Sigmoid colon (tissue), 4 donors: ENCODE data around the gene LDLRAD4.

ENCODE experiments used
- EP300 ChIP-seq, 4 donors: sonication (generic); formaldehyde crosslinking; IDR thresholded peaks; one replicate each; pipeline ENCODE4 v1.6.1; 2017; ENCODE audit warnings: antibody characterized with exemption in 4 of 4
- POLR2A ChIP-seq, 2 donors: fragments of 450-650 bp; IDR thresholded peaks; one replicate each; pipeline ENCODE4 v1.6.1; 2016; ENCODE audit warnings: antibody characterized with exemption in 2 of 2, mild to moderate bottlenecking in 2 of 2, moderate library complexity in 2 of 2
- TF ChIP-seq, protein P1 (sequence below), 4 experiments: fragments of 450-650 bp in 3 of 4; fragments of 200-600 bp in 1 of 4; IDR thresholded peaks; one replicate each; pipeline ENCODE4 v1.5.1; 2016 to 2019; ENCODE audit warnings: antibody characterized with exemption in 4 of 4, mild to moderate bottlenecking in 3 of 4, moderate library complexity in 2 of 4

DNA sequence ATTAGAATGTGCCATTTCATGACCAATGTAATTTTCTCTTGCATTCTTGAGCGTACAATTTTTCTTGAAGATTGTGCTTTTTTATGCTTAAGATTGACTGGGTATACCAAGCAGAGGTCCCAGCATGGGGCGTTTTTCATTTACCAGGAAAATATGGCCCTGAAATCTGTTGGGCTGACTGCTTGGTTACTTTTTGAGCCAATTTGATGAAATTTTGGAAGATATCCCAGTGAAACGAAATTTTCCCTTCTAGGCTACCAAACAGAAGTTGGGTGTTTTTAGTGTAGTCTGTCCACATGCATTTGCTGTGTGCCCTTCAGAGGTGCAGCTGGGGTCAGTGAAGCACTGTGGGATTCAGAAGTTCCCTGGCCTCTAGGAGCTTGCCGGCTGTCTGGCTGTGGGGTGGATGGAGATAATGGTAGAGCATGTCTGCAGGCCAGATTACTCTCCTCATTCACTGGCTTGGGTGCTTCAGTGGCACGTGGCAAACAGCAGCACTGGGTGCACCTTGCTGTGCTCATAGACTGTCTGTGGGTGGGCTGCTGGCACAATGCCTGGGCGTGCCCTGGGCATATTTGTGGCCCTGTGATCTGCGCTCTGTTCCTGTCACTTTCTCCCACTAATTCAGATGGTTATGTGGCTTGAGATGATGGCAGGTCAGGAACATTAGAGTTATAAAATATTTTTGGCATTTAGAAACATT lies 73.3 kb downstream of the LDLRAD4 start:
- TF ChIP-seq, protein P1, sequence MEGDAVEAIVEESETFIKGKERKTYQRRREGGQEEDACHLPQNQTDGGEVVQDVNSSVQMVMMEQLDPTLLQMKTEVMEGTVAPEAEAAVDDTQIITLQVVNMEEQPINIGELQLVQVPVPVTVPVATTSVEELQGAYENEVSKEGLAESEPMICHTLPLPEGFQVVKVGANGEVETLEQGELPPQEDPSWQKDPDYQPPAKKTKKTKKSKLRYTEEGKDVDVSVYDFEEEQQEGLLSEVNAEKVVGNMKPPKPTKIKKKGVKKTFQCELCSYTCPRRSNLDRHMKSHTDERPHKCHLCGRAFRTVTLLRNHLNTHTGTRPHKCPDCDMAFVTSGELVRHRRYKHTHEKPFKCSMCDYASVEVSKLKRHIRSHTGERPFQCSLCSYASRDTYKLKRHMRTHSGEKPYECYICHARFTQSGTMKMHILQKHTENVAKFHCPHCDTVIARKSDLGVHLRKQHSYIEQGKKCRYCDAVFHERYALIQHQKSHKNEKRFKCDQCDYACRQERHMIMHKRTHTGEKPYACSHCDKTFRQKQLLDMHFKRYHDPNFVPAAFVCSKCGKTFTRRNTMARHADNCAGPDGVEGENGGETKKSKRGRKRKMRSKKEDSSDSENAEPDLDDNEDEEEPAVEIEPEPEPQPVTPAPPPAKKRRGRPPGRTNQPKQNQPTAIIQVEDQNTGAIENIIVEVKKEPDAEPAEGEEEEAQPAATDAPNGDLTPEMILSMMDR (IDR thresholded peaks at IDR 0.05) = no peak
- TF ChIP-seq EP300 (IDR thresholded peaks at IDR 0.05) (no peak), POLR2A (IDR thresholded peaks at IDR 0.05) (no peak)
